KOPT-K1 (cell line): ENCODE data around the gene TLE1.

ENCODE experiments used
- H3K27ac ChIP-seq: fragments of 200-600 bp; sonication (generic); 2 replicates; pipeline ENCODE4 v1.5.1; 2016; ENCODE audit warnings: antibody characterized with exemption, mild to moderate bottlenecking, low read depth, low read length; ENCODE audit not compliant: poor library complexity, severe bottlenecking
- H3K36me3 ChIP-seq: fragments of 200-600 bp; sonication (generic); 2 replicates; pipeline ENCODE4 v1.5.1; 2017; ENCODE audit warnings: antibody characterized with exemption, mild to moderate bottlenecking, low read length, moderate library complexity; ENCODE audit not compliant: insufficient read depth
- H3K9me3 ChIP-seq: fragments of 200-600 bp; sonication (generic); 2 replicates; pipeline ENCODE4 v1.5.1; 2017; ENCODE audit warnings: antibody characterized with exemption, low read length, mild to moderate bottlenecking; ENCODE audit not compliant: insufficient read depth, poor library complexity, severe bottlenecking

Gene TLE1

GRCh38 chr9:81678088-81678487 is 11.3 kb downstream of the TLE1 start:
- no peaks in the 10 kb centered on the region for H3K36me3 ChIP-seq
- no peaks in the 10 kb centered on the region for H3K9me3 ChIP-seq
- H3K27ac ChIP-seq: no peak overlapping the region

GRCh38 chr9:81676395-81676794 is 13.0 kb downstream of the TLE1 start:
- Histone ChIP-seq H3K9me3 (no peaks in the 10 kb centered on the region), H3K27ac (no peak overlapping the region), H3K36me3 (no peaks in the 10 kb centered on the region)

GRCh38 chr9:81673310-81673709 is 16.0 kb downstream of the TLE1 start:
- no peaks in the 10 kb centered on the region for H3K9me3 ChIP-seq
- no peaks in the 10 kb centered on the region for H3K36me3 ChIP-seq
- H3K27ac ChIP-seq: no peak overlapping the region

- Histone ChIP-seq H3K27ac (no peak overlapping the region), H3K36me3 (no peaks in the 10 kb centered on the region), H3K9me3 (no peaks in the 10 kb centered on the region)
Measured at GRCh38 chr9:81671880-81672280, 17.5 kb downstream of the TLE1 start.

- Histone ChIP-seq H3K36me3 (no peaks in the 10 kb centered on the region), H3K27ac (no peak overlapping the region), H3K9me3 (no peaks in the 10 kb centered on the region)
Measured at GRCh38 chr9:81669866-81670265, 19.5 kb downstream of the TLE1 start.

GRCh38 chr9:81669041-81669651 is 20.2 kb downstream of the TLE1 start:
- no peak overlapping the region for H3K27ac ChIP-seq
- H3K9me3 ChIP-seq: no peaks in the 10 kb centered on the region
- no peaks in the 10 kb centered on the region for H3K36me3 ChIP-seq

- H3K27ac ChIP-seq: no peak overlapping the region
- H3K9me3 ChIP-seq: no peaks in the 10 kb centered on the region
- no peaks in the 10 kb centered on the region for H3K36me3 ChIP-seq
Measured at GRCh38 chr9:81666123-81666522, 23.2 kb downstream of the TLE1 start.

- Histone ChIP-seq H3K27ac (no peak overlapping the region), H3K9me3 (no peaks in the 10 kb centered on the region), H3K36me3 (no peaks in the 10 kb centered on the region)
Measured at GRCh38 chr9:81665322-81665871, 23.9 kb downstream of the TLE1 start.

GRCh38 chr9:81664638-81665222 is 24.6 kb downstream of the TLE1 start:
- H3K9me3 ChIP-seq: no peaks in the 10 kb centered on the region
- no peaks in the 10 kb centered on the region for H3K36me3 ChIP-seq
- no peak overlapping the region for H3K27ac ChIP-seq

- Histone ChIP-seq H3K9me3 (no peaks in the 10 kb centered on the region), H3K36me3 (no peaks in the 10 kb centered on the region), H3K27ac (no peak overlapping the region)
Measured at GRCh38 chr9:81661339-81661738, 28.0 kb downstream of the TLE1 start.

- H3K9me3 ChIP-seq: no peaks in the 10 kb centered on the region
- no peaks in the 10 kb centered on the region for H3K36me3 ChIP-seq
- H3K27ac ChIP-seq: no peak overlapping the region
Measured at GRCh38 chr9:81656871-81657337, 32.4 kb downstream of the TLE1 start.

- no peak overlapping the region for H3K27ac ChIP-seq
- H3K36me3 ChIP-seq: no peaks in the 10 kb centered on the region
- no peaks in the 10 kb centered on the region for H3K9me3 ChIP-seq
Measured at GRCh38 chr9:81656004-81656403, 33.3 kb downstream of the TLE1 start.

- no peaks in the 10 kb centered on the region for H3K9me3 ChIP-seq
- no peaks in the 10 kb centered on the region for H3K36me3 ChIP-seq
- no peak overlapping the region for H3K27ac ChIP-seq
Measured at GRCh38 chr9:81653240-81653639, 36.1 kb downstream of the TLE1 start.

- Histone ChIP-seq H3K27ac (no peak overlapping the region), H3K36me3 (no peaks in the 10 kb centered on the region), H3K9me3 (no peaks in the 10 kb centered on the region)
Measured at GRCh38 chr9:81652058-81652687, 37.2 kb downstream of the TLE1 start.

- H3K36me3 ChIP-seq: no peaks in the 10 kb centered on the region
- no peaks in the 10 kb centered on the region for H3K9me3 ChIP-seq
- no peak overlapping the region for H3K27ac ChIP-seq
Measured at GRCh38 chr9:81650586-81651515, 38.5 kb downstream of the TLE1 start.
